HepG2 (cell line): ENCODE measurements around the gene EXOC3L2. TPM values are rescaled to one million over a fixed set of nuclear protein-coding genes. Genes with fewer than 3 reads are reported as not detected.

Source experiments
- AGO2 ChIP-seq: fragments of 200-400 bp; formaldehyde crosslinking; optimal IDR thresholded peaks from 2 replicates; pipeline ENCODE3; 2017; ENCODE audit warnings: mild to moderate bottlenecking, low read depth, low read length, moderate library complexity
- CBFB ChIP-seq: sonication (generic); formaldehyde crosslinking; IDR thresholded peaks from 2 replicates; pipeline ENCODE4 v1.4.0; 2020; ENCODE audit warnings: missing genetic modification reagents
- CCDC6 ChIP-seq: sonication (generic); formaldehyde crosslinking; IDR thresholded peaks from 2 replicates; pipeline ENCODE4 v1.8.1; 2022; ENCODE audit warnings: mild to moderate bottlenecking, missing genetic modification reagents, moderate library complexity
- EZH2 ChIP-seq: conservative IDR thresholded peaks from 2 replicates; pipeline ENCODE4 v1.6.1; 2012; ENCODE audit warnings: mild to moderate bottlenecking, low read depth, low read length, moderate library complexity
- GFI1 ChIP-seq: sonication (generic); formaldehyde crosslinking; IDR thresholded peaks from 2 replicates; pipeline ENCODE4 v1.5.0; 2020; ENCODE audit warnings: missing genetic modification reagents, mild to moderate bottlenecking, borderline replicate concordance
- HMG20B ChIP-seq: conservative IDR thresholded peaks from 2 replicates; pipeline ENCODE4 v1.6.1; 2016; ENCODE audit warnings: missing genetic modification reagents, missing compliant biosample characterization
- HMGXB4 ChIP-seq, 2 experiments: sonication (generic) in 1 of 2; formaldehyde crosslinking in 1 of 2; IDR thresholded peaks; 2 replicates each; pipeline versions ENCODE4 v1.4.0 to v1.6.1; 2018 to 2020; ENCODE audit warnings: missing genetic modification reagents in 2 of 2, borderline replicate concordance in 1 of 2, low read depth in 1 of 2, mild to moderate bottlenecking in 1 of 2, missing biosample characterization in 1 of 2
- HNF4G ChIP-seq, 2 experiments: sonication (generic) in 1 of 2; formaldehyde crosslinking in 1 of 2; IDR thresholded peaks; 2 replicates each; pipeline versions ENCODE4 v1.4.0 to v1.6.1; 2011 to 2020; ENCODE audit warnings: borderline replicate concordance in 2 of 2, low read depth in 2 of 2, mild to moderate bottlenecking in 2 of 2, low read length in 1 of 2, missing genetic modification reagents in 1 of 2, moderate library complexity in 1 of 2
- IRX3 ChIP-seq: sonication (generic); formaldehyde crosslinking; IDR thresholded peaks from 2 replicates; pipeline ENCODE4 v1.8.1; 2023; ENCODE audit warnings: mild to moderate bottlenecking, low read depth, missing genetic modification reagents, borderline replicate concordance
- MAZ ChIP-seq, 2 experiments: sonication (generic) in 1 of 2; formaldehyde crosslinking in 1 of 2; IDR thresholded peaks; 2 replicates each; pipeline versions ENCODE4 v1.5.0 to v1.6.1; 2012 to 2020; ENCODE audit warnings: low read depth in 2 of 2, mild to moderate bottlenecking in 2 of 2, borderline replicate concordance in 1 of 2, improper control_type of control experiment in 1 of 2, low read length in 1 of 2, missing genetic modification reagents in 1 of 2, moderate library complexity in 1 of 2
- NFYC ChIP-seq: IDR thresholded peaks from 2 replicates; pipeline ENCODE4 v1.6.1; 2016; ENCODE audit warnings: missing genetic modification reagents, missing compliant biosample characterization
- PLRG1 ChIP-seq: fragments of 450-650 bp; conservative IDR thresholded peaks from 2 replicates; pipeline ENCODE4 v1.6.1; 2016
- RBM39 ChIP-seq: fragments of 200-400 bp; formaldehyde crosslinking; IDR thresholded peaks from one replicate; pipeline ENCODE4 v1.6.1; 2018; ENCODE audit warnings: antibody characterized with exemption, mild to moderate bottlenecking, low read depth, low read length; ENCODE audit not compliant: poor library complexity, severe bottlenecking
- SP1 ChIP-seq, 2 experiments: fragments of 450-650 bp in 1 of 2; sonication (generic) in 1 of 2; formaldehyde crosslinking in 1 of 2; IDR thresholded peaks; 2 replicates each; pipeline versions ENCODE4 v1.4.0 to v1.6.1; 2016 to 2020; ENCODE audit warnings: missing genetic modification reagents in 1 of 2
- SRY ChIP-seq: sonication (generic); formaldehyde crosslinking; IDR thresholded peaks from 2 replicates; pipeline ENCODE4 v1.8.0; 2022; ENCODE audit warnings: mild to moderate bottlenecking, missing genetic modification reagents
- TMF1 ChIP-seq: sonication (generic); formaldehyde crosslinking; IDR thresholded peaks from 2 replicates; pipeline ENCODE4 v1.8.1; 2022; ENCODE audit warnings: low read depth, missing genetic modification reagents
- ZC3H13 ChIP-seq: sonication (generic); formaldehyde crosslinking; IDR thresholded peaks from 2 replicates; pipeline ENCODE4 v1.8.1; 2023; ENCODE audit warnings: mild to moderate bottlenecking, missing genetic modification reagents, moderate library complexity
- ZNF124 ChIP-seq: sonication (generic); formaldehyde crosslinking; IDR thresholded peaks from 2 replicates; pipeline ENCODE4 v1.4.0; 2020; ENCODE audit warnings: missing genetic modification reagents
- ZNF367 ChIP-seq: sonication (generic); formaldehyde crosslinking; IDR thresholded peaks from 2 replicates; pipeline ENCODE4 v1.4.0; 2020; ENCODE audit warnings: missing genetic modification reagents, borderline replicate concordance
- ZNF431 ChIP-seq: sonication (generic); formaldehyde crosslinking; IDR thresholded peaks from 2 replicates; pipeline ENCODE4 v1.9.0; 2022; ENCODE audit warnings: missing genetic modification reagents, low read depth, mild to moderate bottlenecking, borderline replicate concordance
- ZNF530 ChIP-seq: sonication (generic); formaldehyde crosslinking; IDR thresholded peaks from 2 replicates; pipeline ENCODE4 v1.5.0; 2020; ENCODE audit warnings: low read depth, mild to moderate bottlenecking, missing genetic modification reagents
- ZNF549 ChIP-seq: sonication (generic); formaldehyde crosslinking; IDR thresholded peaks from 2 replicates; pipeline ENCODE4 v1.5.0; 2020; ENCODE audit warnings: missing genetic modification reagents
- ZNF605 ChIP-seq: sonication (generic); formaldehyde crosslinking; IDR thresholded peaks from 2 replicates; pipeline ENCODE4 v1.8.0; 2022; ENCODE audit warnings: mild to moderate bottlenecking, missing genetic modification reagents
- polyA plus RNA-seq, 8 experiments: library from polyadenylated mRNA; depleted of rRNA in 3 of 8; stranded (reverse) in 7 of 8; unstranded in 1 of 8; fragments of >200 nt; fragmentation: Illumina TruSeq in 4 of 8; extraction: Trizol in 4 of 8; gene quantifications; 2 replicates each; pipeline versions ENCODE4 v1.2.1 to v1.2.3, GENCODE V29; 2011 to 2016; ENCODE audit warnings: low read depth in 4 of 8, missing spikeins in 1 of 8, mixed read lengths in 1 of 8; ENCODE audit not compliant: insufficient read depth in 1 of 8
- total RNA-seq, 5 experiments: library from RNA; depleted of rRNA; stranded (reverse); fragments of >200 nt; fragmentation: Illumina TruSeq; extraction: Trizol; gene quantifications; 2 replicates each; pipeline ENCODE4 v1.2.3, GENCODE V29; 2016; ENCODE audit warnings: low read depth in 1 of 5
- TF ChIP-seq, protein P1 (sequence below): sonication (generic); formaldehyde crosslinking; IDR thresholded peaks from 2 replicates; pipeline ENCODE4 v1.5.0; 2020; ENCODE audit warnings: mild to moderate bottlenecking, missing genetic modification reagents, borderline replicate concordance

EXOC3L2 gene
- total and polyA plus RNA-seq, 2 of the 13 experiments (the other 11 are each of a cell fraction or from before 2014, with no cell fraction given) = 0.21 TPM; not detected in 1

GRCh38 chr19:45177817-45178261, 67.4 kb downstream of the EXOC3L2 start, which contains the start of gene TRAPPC6A (continued):
- no peak for TF ChIP-seq ZNF549 (CRISPR knock-in tag)
- TF ChIP-seq TMF1 (CRISPR knock-in tag) = 0 out of 2 replicates have a peak, but pooled peaks have one; percentile 83
- TF ChIP-seq ZNF124 (CRISPR knock-in tag) = 0 out of 2 replicates have a peak, but pooled peaks have one; percentile 10
- TF ChIP-seq CBFB (CRISPR knock-in tag) = 0 out of 2 replicates have a peak, but pooled peaks have one; percentile 5
- no peak for TF ChIP-seq CCDC6 (CRISPR knock-in tag)
- TF ChIP-seq GFI1 = no peak
- TF ChIP-seq SP1 (IDR thresholded peaks at IDR 0.05) = no peak
- TF ChIP-seq SP1 (CRISPR knock-in tag; IDR thresholded peaks at IDR 0.05) = no peak
- TF ChIP-seq RBM39 = peak; percentile 28
- peak; percentile 47 for TF ChIP-seq AGO2
- TF ChIP-seq, protein P1, sequence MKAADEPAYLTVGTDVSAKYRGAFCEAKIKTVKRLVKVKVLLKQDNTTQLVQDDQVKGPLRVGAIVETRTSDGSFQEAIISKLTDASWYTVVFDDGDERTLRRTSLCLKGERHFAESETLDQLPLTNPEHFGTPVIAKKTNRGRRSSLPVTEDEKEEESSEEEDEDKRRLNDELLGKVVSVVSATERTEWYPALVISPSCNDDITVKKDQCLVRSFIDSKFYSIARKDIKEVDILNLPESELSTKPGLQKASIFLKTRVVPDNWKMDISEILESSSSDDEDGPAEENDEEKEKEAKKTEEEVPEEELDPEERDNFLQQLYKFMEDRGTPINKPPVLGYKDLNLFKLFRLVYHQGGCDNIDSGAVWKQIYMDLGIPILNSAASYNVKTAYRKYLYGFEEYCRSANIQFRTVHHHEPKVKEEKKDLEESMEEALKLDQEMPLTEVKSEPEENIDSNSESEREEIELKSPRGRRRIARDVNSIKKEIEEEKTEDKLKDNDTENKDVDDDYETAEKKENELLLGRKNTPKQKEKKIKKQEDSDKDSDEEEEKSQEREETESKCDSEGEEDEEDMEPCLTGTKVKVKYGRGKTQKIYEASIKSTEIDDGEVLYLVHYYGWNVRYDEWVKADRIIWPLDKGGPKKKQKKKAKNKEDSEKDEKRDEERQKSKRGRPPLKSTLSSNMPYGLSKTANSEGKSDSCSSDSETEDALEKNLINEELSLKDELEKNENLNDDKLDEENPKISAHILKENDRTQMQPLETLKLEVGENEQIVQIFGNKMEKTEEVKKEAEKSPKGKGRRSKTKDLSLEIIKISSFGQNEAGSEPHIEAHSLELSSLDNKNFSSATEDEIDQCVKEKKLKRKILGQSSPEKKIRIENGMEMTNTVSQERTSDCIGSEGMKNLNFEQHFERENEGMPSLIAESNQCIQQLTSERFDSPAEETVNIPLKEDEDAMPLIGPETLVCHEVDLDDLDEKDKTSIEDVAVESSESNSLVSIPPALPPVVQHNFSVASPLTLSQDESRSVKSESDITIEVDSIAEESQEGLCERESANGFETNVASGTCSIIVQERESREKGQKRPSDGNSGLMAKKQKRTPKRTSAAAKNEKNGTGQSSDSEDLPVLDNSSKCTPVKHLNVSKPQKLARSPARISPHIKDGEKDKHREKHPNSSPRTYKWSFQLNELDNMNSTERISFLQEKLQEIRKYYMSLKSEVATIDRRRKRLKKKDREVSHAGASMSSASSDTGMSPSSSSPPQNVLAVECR = no peak
- peak in 1 of 2 experiments; percentile 54; a peak in 1 of 4 replicates for TF ChIP-seq HMGXB4 (CRISPR knock-in tag; IDR thresholded peaks at IDR 0.05; ENCODE audit: borderline replicate concordance in 1 of 2, low read depth in 1 of 2)
- no peak for TF ChIP-seq HNF4G (IDR thresholded peaks at IDR 0.05; ENCODE audit: borderline replicate concordance, low read depth, low read length)
- TF ChIP-seq HNF4G (CRISPR knock-in tag; IDR thresholded peaks at IDR 0.05; ENCODE audit: borderline replicate concordance, low read depth) = no peak
- TF ChIP-seq NFYC (CRISPR knock-in tag) = no peak
- TF ChIP-seq SRY (CRISPR knock-in tag) = no peak
- no peak for TF ChIP-seq MAZ (IDR thresholded peaks at IDR 0.05; ENCODE audit: borderline replicate concordance, low read depth, low read length)
- TF ChIP-seq MAZ (CRISPR knock-in tag; IDR thresholded peaks at IDR 0.05; ENCODE audit: low read depth) = peak; percentile 21; the same call in 1 of the 2 replicates
- no peak for TF ChIP-seq ZNF367 (CRISPR knock-in tag)
- TF ChIP-seq HMG20B = no peak
- TF ChIP-seq PLRG1 = no peak
- TF ChIP-seq IRX3 (CRISPR knock-in tag) = 0 out of 2 replicates have a peak, but pooled peaks have one; percentile 59
- no peak; the same call in 1 of the 2 replicates for TF ChIP-seq ZC3H13 (CRISPR knock-in tag)
- TF ChIP-seq ZNF431 (CRISPR knock-in tag) = no peak
- peak; percentile 74; the same call in 1 of the 2 replicates for TF ChIP-seq ZNF605 (CRISPR knock-in tag)
- no peak for TF ChIP-seq EZH2
- TF ChIP-seq ZNF530 (CRISPR knock-in tag) = no peak
